HCT116 (cell line): ENCODE data around the gene SAC3D1. TPM values are rescaled to one million over a fixed set of nuclear protein-coding genes. Genes with fewer than 3 reads are reported as not detected.

Experiments used
- ATAC-seq: fragments of 200-7000 bp; cut with Tn5 transposase; 2 replicates; pipeline ENCODE4 v1.9.1; 2020; ENCODE audit warnings: mild to moderate bottlenecking, moderate library complexity
- BruUV-seq: library from RNA; stranded (reverse); fragments of 400-500 nt; replicated peaks from 2 replicates; lab custom pipeline; 2021; lab: Mats Ljungman, UMichigan
- CTCF ChIA-PET: fragments of 300-600 bp; sonication (Branson Sonifier 250); formaldehyde crosslinking; loops from one replicate; lab custom pipeline; 2021; ENCODE audit warnings: antibody characterized with exemption; lab: Charles Lee
- POLR2A ChIA-PET: fragments of 300-600, 350-600 bp; sonication (Branson Sonifier 250); formaldehyde crosslinking; loops from one replicate; lab custom pipeline; 2021; ENCODE audit warnings: antibody characterized with exemption; lab: Charles Lee
- RAD21 ChIA-PET, 2 experiments: fragments of 300-600 bp; sonication (Branson Sonifier 250); formaldehyde crosslinking; loops; one replicate each; lab custom pipeline; 2023; ENCODE audit warnings: low total read pairs in 2 of 2; ENCODE audit not compliant: uncharacterized antibody in 2 of 2, unreplicated experiment in 2 of 2, low non-redundant PET in 1 of 2; lab: Charles Lee
- DNase-seq: peaks from one replicate; pipeline ENCODE4 v3.0.0-alpha.2; 2010; ENCODE audit warnings: low read depth, low spot score
- H2AFZ ChIP-seq: fragments of 200-600 bp; shearing (Covaris generic), sonication (generic); 2 replicates; pipeline ENCODE4 v1.6.1; 2017; ENCODE audit warnings: low read depth, mixed run types, mixed read lengths, antibody characterized with exemption, low read length; ENCODE audit not compliant: poor library complexity, severe bottlenecking
- H3K27ac ChIP-seq: 2 replicates; pipeline ENCODE4 v1.5.1; 2012; ENCODE audit warnings: low read depth, low read length
- H3K27me3 ChIP-seq: fragments of 200-600 bp; sonication (generic); 2 replicates; pipeline ENCODE4 v1.6.1; 2016; ENCODE audit warnings: mixed run types, low read length, mixed read lengths; ENCODE audit not compliant: insufficient read depth
- H3K36me3 ChIP-seq, 2 experiments: fragments of 200-500 bp in 1 of 2; fragments of 200-600 bp in 1 of 2; sonication (Bioruptor generic) in 1 of 2; sonication (generic) in 1 of 2; 2 replicates each; pipeline versions ENCODE4 v1.5.1 to v1.6.1; 2014 to 2016; ENCODE audit warnings: low read length in 2 of 2, inconsistent platforms in 1 of 2, mixed read lengths in 1 of 2, mixed run types in 1 of 2; ENCODE audit not compliant: insufficient read depth in 2 of 2, control insufficient read depth in 1 of 2
- H3K4me1 ChIP-seq, 2 experiments: fragments of 200-600 bp in 1 of 2; sonication (generic) in 1 of 2; 2 replicates each; pipeline versions ENCODE4 v1.5.1 to v1.6.1; 2012 to 2017; ENCODE audit warnings: low read length in 2 of 2, inconsistent platforms in 1 of 2, mild to moderate bottlenecking in 1 of 2, mixed read lengths in 1 of 2, mixed run types in 1 of 2, moderate library complexity in 1 of 2; ENCODE audit not compliant: insufficient read depth in 2 of 2, control insufficient read depth in 1 of 2
- H3K4me2 ChIP-seq: fragments of 200-600 bp; sonication (generic); 2 replicates; pipeline ENCODE4 v1.6.1; 2017; ENCODE audit warnings: mixed run types, low read length, mixed read lengths
- H3K4me3 ChIP-seq, 2 experiments: fragments of 200-600 bp in 1 of 2; sonication (generic) in 1 of 2; replicated peaks in 1 of 2; 2 replicates each; pipeline ENCODE4 v1.5.1; 2011 to 2016; ENCODE audit warnings: low read length in 2 of 2, control low read depth in 1 of 2, low read depth in 1 of 2, mild to moderate bottlenecking in 1 of 2, mixed read lengths in 1 of 2, mixed run types in 1 of 2
- H3K79me2 ChIP-seq: fragments of 200-600 bp; sonication (generic); 2 replicates; pipeline ENCODE4 v1.6.1; 2017; ENCODE audit warnings: mild to moderate bottlenecking, mixed run types, low read length, moderate library complexity, mixed read lengths; ENCODE audit not compliant: insufficient read depth
- H3K9ac ChIP-seq: fragments of 200-600 bp; sonication (generic); 2 replicates; pipeline ENCODE4 v1.6.1; 2016; ENCODE audit warnings: low read length, mixed read lengths
- H3K9me2 ChIP-seq: fragments of 200-600 bp; sonication (generic), shearing (Covaris generic); 2 replicates; pipeline ENCODE4 v1.6.1; 2017; ENCODE audit warnings: mixed run types, mild to moderate bottlenecking, moderate library complexity; ENCODE audit not compliant: insufficient read depth
- H3K9me3 ChIP-seq, 2 experiments: fragments of 200-500 bp in 1 of 2; fragments of 200-600 bp in 1 of 2; sonication (Bioruptor generic) in 1 of 2; sonication (generic) in 1 of 2; 2 replicates each; pipeline ENCODE4 v1.6.1; 2014 to 2017; ENCODE audit warnings: low read length in 2 of 2, mixed read lengths in 2 of 2, inconsistent platforms in 1 of 2, low read depth in 1 of 2, mild to moderate bottlenecking in 1 of 2, mixed run types in 1 of 2, moderate library complexity in 1 of 2; ENCODE audit not compliant: control insufficient read depth in 1 of 2, insufficient read depth in 1 of 2
- H4K20me1 ChIP-seq: fragments of 200-600 bp; sonication (generic), shearing (Covaris generic); 2 replicates; pipeline ENCODE4 v1.6.1; 2017; ENCODE audit warnings: mixed run types, mild to moderate bottlenecking, moderate library complexity; ENCODE audit not compliant: insufficient read depth
- ATF3 ChIP-seq: IDR thresholded peaks from 2 replicates; pipeline ENCODE4 v1.6.1; 2012
- CEBPB ChIP-seq: IDR thresholded peaks from 2 replicates; pipeline ENCODE4 v1.6.1; 2012; ENCODE audit warnings: low read depth
- EGR1 ChIP-seq: IDR thresholded peaks from 2 replicates; pipeline ENCODE4 v1.6.1; 2012; ENCODE audit warnings: low read depth
- ELF1 ChIP-seq: IDR thresholded peaks from 2 replicates; pipeline ENCODE4 v1.6.1; 2012; ENCODE audit warnings: low read depth, borderline replicate concordance
- EZH2phosphoT487 ChIP-seq: fragments of 200-600 bp; IDR thresholded peaks from 2 replicates; pipeline ENCODE4 v1.6.1; 2018; ENCODE audit warnings: antibody characterized with exemption, borderline replicate concordance
- FOSL1 ChIP-seq: IDR thresholded peaks from 2 replicates; pipeline ENCODE4 v1.6.1; 2012; ENCODE audit warnings: low read depth
- JUND ChIP-seq: IDR thresholded peaks from 2 replicates; pipeline ENCODE4 v1.6.1; 2012
- MAX ChIP-seq: IDR thresholded peaks from 2 replicates; pipeline ENCODE4 v1.6.1; 2012
- POLR2AphosphoS5 ChIP-seq: IDR thresholded peaks from 2 replicates; pipeline ENCODE4 v1.6.1; 2011; ENCODE audit warnings: mild to moderate bottlenecking, low read depth, low read length, moderate library complexity
- REST ChIP-seq: IDR thresholded peaks from 2 replicates; pipeline ENCODE4 v1.6.1; 2012; ENCODE audit warnings: low read depth
- SIN3A ChIP-seq: IDR thresholded peaks from 2 replicates; pipeline ENCODE4 v1.6.1; 2012; ENCODE audit warnings: low read depth
- SP1 ChIP-seq: IDR thresholded peaks from 2 replicates; pipeline ENCODE4 v1.6.1; 2012; ENCODE audit warnings: low read depth
- TCF7L2 ChIP-seq: IDR thresholded peaks from 2 replicates; pipeline ENCODE4 v1.7.0; 2011; ENCODE audit warnings: borderline replicate concordance, inconsistent platforms; ENCODE audit not compliant: insufficient read depth, insufficient read length; ENCODE audit errors: extremely low read depth
- YY1 ChIP-seq: IDR thresholded peaks from 2 replicates; pipeline ENCODE4 v1.6.1; 2011; ENCODE audit warnings: low read length, low read depth, moderate library complexity, mild to moderate bottlenecking; ENCODE audit not compliant: insufficient replicate concordance; ENCODE audit errors: extremely low read depth
- ZBTB33 ChIP-seq: IDR thresholded peaks from 2 replicates; pipeline ENCODE4 v1.6.1; 2011; ENCODE audit warnings: mild to moderate bottlenecking, low read length, moderate library complexity; ENCODE audit not compliant: insufficient replicate concordance; ENCODE audit errors: extremely low read depth
- ZFX ChIP-seq: fragments of 450-650 bp; IDR thresholded peaks from 2 replicates; pipeline ENCODE4 v1.6.1; 2017
- ZNF274 ChIP-seq: fragments of 200-500 bp; sonication (Bioruptor generic); IDR thresholded peaks from 2 replicates; pipeline ENCODE4 v1.6.1; 2014; ENCODE audit warnings: mild to moderate bottlenecking, low read depth, low read length, inconsistent platforms
- intact Hi-C: fragments of 100-400 bp; cut with micrococcal nuclease; formaldehyde crosslinking; loops from 2 replicates; pipeline ENCODE4 v1.10.0; 2022
- total RNA-seq: library from RNA; stranded (reverse); gene quantifications from one replicate; pipeline ENCODE4 v1.2.1, GENCODE V29; 2021; ENCODE audit not compliant: unreplicated experiment

SAC3D1 gene
- total RNA-seq, 1 experiment from 2014 or later = 36.9 TPM

GRCh38 chr11:65059959-65060824, 19.2 kb downstream of the SAC3D1 start:
- ChIA-PET POLR2A (no interaction called here), CTCF (no interaction called here), RAD21 (no interaction called here)
- H3K9me3 ChIP-seq = no peaks in the 10 kb centered on the region
- no peaks in the 10 kb centered on the region for H4K20me1 ChIP-seq
- no peak overlapping the region for H3K27ac ChIP-seq
- DNase-seq = no peak
- intact Hi-C loops = no loop called here
- H3K4me1 ChIP-seq = no peaks in the 10 kb centered on the region
- H3K4me2 ChIP-seq = no peak overlapping the region
- no peak overlapping the region for H2AFZ ChIP-seq
- no peak for ATAC-seq
- TF ChIP-seq ZFX (no peak), ATF3 (no peak), MAX (no peak), SP1 (no peak), FOSL1 (no peak), SIN3A (no peak), REST (no peak), ZNF274 (no peak), ZBTB33 (no peak), YY1 (no peak), JUND (no peak), POLR2AphosphoS5 (no peak), EGR1 (no peak), CEBPB (no peak), ELF1 (no peak), EZH2phosphoT487 (no peak), TCF7L2 (no peak)
- no peaks in the 10 kb centered on the region for H3K36me3 ChIP-seq
- no peak overlapping the region for H3K9ac ChIP-seq
- no peak overlapping the region for H3K4me3 ChIP-seq
- BruUV-seq = no TSS peak
- no peaks in the 10 kb centered on the region for H3K27me3 ChIP-seq
- no peaks in the 10 kb centered on the region for H3K9me2 ChIP-seq
- no peaks in the 10 kb centered on the region for H3K79me2 ChIP-seq
